Right lobe of liver (tissue), 4 donors: ENCODE measurements around the gene RHEX.

Experiments
- POLR2A ChIP-seq: fragments of 450-650 bp; IDR thresholded peaks from one replicate; pipeline ENCODE4 v1.6.1; 2017; ENCODE audit warnings: antibody characterized with exemption, mild to moderate bottlenecking
- TF ChIP-seq, protein P1 (sequence below), 4 donors: fragments of 200-600 bp in 3 of 4; fragments of 450-650 bp in 1 of 4; IDR thresholded peaks; one replicate each; pipeline versions ENCODE4 v1.5.1 to v1.8.0; 2016 to 2022; ENCODE audit warnings: antibody characterized with exemption in 4 of 4, mild to moderate bottlenecking in 2 of 4
- donor health status: DM: no; HTN: no; CAD: no.
- donor health status: DM: no; HTN: no; CAD: no.
- donor health status: DM: no; HTN: yes; CAD: no.

DNA sequence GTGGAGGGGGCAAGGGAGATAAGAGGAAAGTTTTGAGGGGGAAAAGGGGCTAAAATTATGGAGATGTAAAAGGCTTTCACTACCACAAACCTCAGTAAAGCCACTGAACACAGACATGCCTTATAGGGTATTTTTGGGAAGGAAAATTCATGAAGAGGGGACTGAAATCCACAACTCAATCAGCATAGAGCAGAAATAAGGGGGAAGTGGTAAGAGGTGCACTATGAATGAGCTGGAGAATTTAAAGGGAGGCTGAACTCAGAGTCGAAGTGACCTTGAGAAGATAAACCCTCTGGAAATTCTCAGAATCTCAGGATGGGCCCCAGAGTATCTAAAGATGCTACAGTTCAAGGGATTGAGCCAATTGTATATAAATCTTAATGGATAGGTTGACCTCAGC is 15.3 kb downstream of the RHEX start:
- TF ChIP-seq, protein P1, sequence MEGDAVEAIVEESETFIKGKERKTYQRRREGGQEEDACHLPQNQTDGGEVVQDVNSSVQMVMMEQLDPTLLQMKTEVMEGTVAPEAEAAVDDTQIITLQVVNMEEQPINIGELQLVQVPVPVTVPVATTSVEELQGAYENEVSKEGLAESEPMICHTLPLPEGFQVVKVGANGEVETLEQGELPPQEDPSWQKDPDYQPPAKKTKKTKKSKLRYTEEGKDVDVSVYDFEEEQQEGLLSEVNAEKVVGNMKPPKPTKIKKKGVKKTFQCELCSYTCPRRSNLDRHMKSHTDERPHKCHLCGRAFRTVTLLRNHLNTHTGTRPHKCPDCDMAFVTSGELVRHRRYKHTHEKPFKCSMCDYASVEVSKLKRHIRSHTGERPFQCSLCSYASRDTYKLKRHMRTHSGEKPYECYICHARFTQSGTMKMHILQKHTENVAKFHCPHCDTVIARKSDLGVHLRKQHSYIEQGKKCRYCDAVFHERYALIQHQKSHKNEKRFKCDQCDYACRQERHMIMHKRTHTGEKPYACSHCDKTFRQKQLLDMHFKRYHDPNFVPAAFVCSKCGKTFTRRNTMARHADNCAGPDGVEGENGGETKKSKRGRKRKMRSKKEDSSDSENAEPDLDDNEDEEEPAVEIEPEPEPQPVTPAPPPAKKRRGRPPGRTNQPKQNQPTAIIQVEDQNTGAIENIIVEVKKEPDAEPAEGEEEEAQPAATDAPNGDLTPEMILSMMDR (IDR thresholded peaks at IDR 0.05) = no peak
- no peak for TF ChIP-seq POLR2A
